ENCODE results near the gene TACSTD2. TPM values are rescaled to one million over a fixed set of nuclear protein-coding genes. Genes with fewer than 3 reads are reported as not detected.

Gene TACSTD2
- total RNA-seq, 2 donors from 2014 or later: 219 to 310 TPM

GRCh38 chr1:58620926-58621325 lies 43.9 kb upstream of the TACSTD2 start:
- peak overlapping the region; percentile 80 for H3K27ac ChIP-seq
- no peaks in the 10 kb centered on the region for H3K27me3 ChIP-seq (replicated peaks; ENCODE audit: insufficient read depth)
- TF ChIP-seq POLR2AphosphoS5 (IDR thresholded peaks at IDR 0.05) (no peak), CTCF (IDR thresholded peaks at IDR 0.05) (no peak), POLR2A (IDR thresholded peaks at IDR 0.05) (no peak)
- 78% methylated on average over 5 of the region's 5 CpGs for WGBS
- DNase-seq (ENCODE audit: low spot score): no peak
- H3K36me3 ChIP-seq: no peaks in the 10 kb centered on the region
- intact Hi-C loops (cut with DNase I): no loop called here
- peaks cover 3% of the 10 kb centered on the region for H3K4me1 ChIP-seq (replicated peaks)
- no peaks in the 10 kb centered on the region for H3K9me3 ChIP-seq
- no peak overlapping the region for H3K4me3 ChIP-seq

- DNase-seq (ENCODE audit: low spot score): peak; percentile 87
- H3K27ac ChIP-seq: peak overlapping the region; percentile 80
- H3K4me3 ChIP-seq: peak overlapping the region; percentile 12 to 14
Observed at GRCh38 chr1:58620259-58620658, 43.2 kb upstream of the TACSTD2 start.

GRCh38 chr1:58619286-58620054 lies 42.4 kb upstream of the TACSTD2 start:
- Histone ChIP-seq H3K36me3 (no peaks in the 10 kb centered on the region), H3K4me3 (peak overlapping the region; percentile 12 to 14), H3K27ac (peak overlapping the region; percentile 80), H3K4me1 (replicated peaks) (peaks cover 3% of the 10 kb centered on the region), H3K27me3 (replicated peaks; ENCODE audit: insufficient read depth) (no peaks in the 10 kb centered on the region), H3K9me3 (no peaks in the 10 kb centered on the region)
- peak; percentile 58 for DNase-seq (ENCODE audit: low spot score)
- intact Hi-C loops (cut with DNase I): no loop called here
- 22% methylated on average over 5 of the region's 5 CpGs for WGBS
- no peak for TF ChIP-seq POLR2A (IDR thresholded peaks at IDR 0.05)
- peak; percentile 67 for TF ChIP-seq POLR2AphosphoS5 (IDR thresholded peaks at IDR 0.05)
- peak in 1 of 4 experiments; percentile 32 for TF ChIP-seq CTCF (IDR thresholded peaks at IDR 0.05)

More at GRCh38 chr1:58620259-58620658, 43.2 kb upstream of the TACSTD2 start:
- intact Hi-C loops (cut with DNase I): no loop called here
- H3K4me1 ChIP-seq (replicated peaks): peaks cover 3% of the 10 kb centered on the region
- H3K27me3 ChIP-seq (replicated peaks; ENCODE audit: insufficient read depth): no peaks in the 10 kb centered on the region
- H3K36me3 ChIP-seq: no peaks in the 10 kb centered on the region
- WGBS: 48% methylated on average over 7 of the region's 7 CpGs
- no peaks in the 10 kb centered on the region for H3K9me3 ChIP-seq
- TF ChIP-seq POLR2AphosphoS5 (IDR thresholded peaks at IDR 0.05): peak; percentile 79
- no peak for TF ChIP-seq CTCF (IDR thresholded peaks at IDR 0.05)
- TF ChIP-seq POLR2A (IDR thresholded peaks at IDR 0.05): no peak

GRCh38 chr1:58618303-58618702 lies 41.3 kb upstream of the TACSTD2 start:
- Histone ChIP-seq H3K27me3 (replicated peaks; ENCODE audit: insufficient read depth) (no peaks in the 10 kb centered on the region), H3K27ac (peak overlapping the region; percentile 54 to 80), H3K9me3 (no peaks in the 10 kb centered on the region), H3K4me1 (replicated peaks) (peaks cover 3% of the 10 kb centered on the region), H3K36me3 (no peaks in the 10 kb centered on the region), H3K4me3 (no peak overlapping the region)
- WGBS: 40% methylated on average over 2 of the region's 2 CpGs
- peak; percentile 54 for DNase-seq (ENCODE audit: low spot score)
- peak; percentile 31 for TF ChIP-seq POLR2AphosphoS5 (IDR thresholded peaks at IDR 0.05)
- TF ChIP-seq POLR2A (IDR thresholded peaks at IDR 0.05): no peak
- no peak for TF ChIP-seq CTCF (IDR thresholded peaks at IDR 0.05)
- intact Hi-C loops (cut with DNase I): no loop called here
